Adrenal gland (tissue), 12 donors: Measurements from ENCODE around the gene SLC6A3. TPM values are rescaled to one million over a fixed set of nuclear protein-coding genes. Genes with fewer than 3 reads are reported as not detected.

Experiments
- DNase-seq, 7 donors: peaks; one replicate each; pipeline ENCODE4 v3.0.0-alpha.2; 2019 to 2020
- H3K27ac ChIP-seq, 5 donors: fragments of 200-600 bp; sonication (generic) in 4 of 5; 1 replicate in 3 of 5; 2 replicates in 2 of 5; pipeline versions ENCODE4 v1.5.1 to v1.8.0; 2016 to 2020; ENCODE audit warnings: mild to moderate bottlenecking in 1 of 5
- H3K27me3 ChIP-seq: fragments of 200-600 bp; 2 replicates; pipeline ENCODE4 v1.8.0; 2021
- H3K36me3 ChIP-seq, 2 donors: fragments of 200-600 bp; replicated peaks in 1 of 2; 1 replicate in 1 of 2; 2 replicates in 1 of 2; pipeline versions ENCODE4 v1.5.1 to v1.8.0; 2018 to 2022
- H3K4me1 ChIP-seq, 2 donors: fragments of 200-600 bp; replicated peaks in 1 of 2; 1 replicate in 1 of 2; 2 replicates in 1 of 2; pipeline versions ENCODE4 v1.5.1 to v1.8.0; 2018 to 2021
- H3K4me3 ChIP-seq, 4 donors: fragments of 200-600 bp; sonication (generic) in 3 of 4; one replicate each; pipeline ENCODE4 v1.5.1; 2016 to 2018
- H3K9me3 ChIP-seq, 3 donors: fragments of 200-600 bp; sonication (generic) in 1 of 3; replicated peaks in 1 of 3; 1 replicate in 2 of 3; 2 replicates in 1 of 3; pipeline versions ENCODE4 v1.5.1 to v1.8.0; 2016 to 2021
- CTCF ChIP-seq, 6 experiments: fragments of 450-650 bp in 4 of 6; fragments of 200-600 bp in 2 of 6; sonication (generic) in 1 of 6; IDR thresholded peaks; 1 replicate in 5 of 6; 2 replicates in 1 of 6; pipeline versions ENCODE4 v1.5.1 to v1.8.0; 2016 to 2021; ENCODE audit warnings: antibody characterized with exemption in 6 of 6, mild to moderate bottlenecking in 2 of 6, moderate library complexity in 1 of 6
- POLR2A ChIP-seq, 2 donors: fragments of 450-650 bp; IDR thresholded peaks; one replicate each; pipeline ENCODE4 v1.6.1; 2017; ENCODE audit warnings: antibody characterized with exemption in 2 of 2, mild to moderate bottlenecking in 2 of 2, moderate library complexity in 1 of 2
- WGBS, 4 donors: extraction: QIAGEN DNeasy Blood & Tissue Kit in 2 of 4; methylation state at CpG; one replicate each; pipeline versions ENCODE4 v1.1.5 to v1.1.7; 2013 to 2017; 5-methylcytosine and 5-hydroxymethylcytosine counted together
- intact Hi-C, 2 donors: fragments of 100-400 bp; cut with DNase I; formaldehyde crosslinking; loops; one replicate each; pipeline versions ENCODE4 v1.14.1 to v1.15.0; 2022 to 2023
- polyA plus RNA-seq, 3 donors: library from polyadenylated mRNA; stranded (reverse); fragments of 200-250 nt in 2 of 3; fragments of 350-450 nt in 1 of 3; fragmentation: Illumina TruSeq in 1 of 3; extraction: RNeasy Lipid Tissue Mini Kit (QIAGEN cat#74804) in 1 of 3; gene quantifications; one replicate each; pipeline ENCODE4 v1.2.3, GENCODE V29; 2013 to 2014
- total RNA-seq, 9 donors: library from RNA; depleted of rRNA in 4 of 9; stranded (reverse); fragments of >200 nt in 4 of 9; fragments of 120-200 nt in 1 of 9; fragmentation: NEBNext Ultra II Directional in 1 of 9; extraction: Animal tissue kit (Norgen Biotek cat#: 25700) in 1 of 9; gene quantifications; one replicate each; pipeline versions ENCODE4 v1.1.0 to v1.2.4, GENCODE V29; 2013 to 2023
- donor health status: healthy with polysubstance abuse.
- donor health status: Bipolar disorder and iron deficiency.
- donor health status: DM: yes; HTN: yes; CAD: no.
- donor health status: DM: no; HTN: no; CAD: no.
- donor health status: DM: no; HTN: no; CAD: no.
- donor health status: DM: yes; HTN: yes; CAD: no.

The SLC6A3 gene
- total and polyA plus RNA-seq, 12 donors, result 0.10 TPM; not detected in 11

GRCh38 chr5:1420211-1421195, 24.7 kb downstream of the SLC6A3 start:
- Histone ChIP-seq H3K27ac (no peak overlapping the region), H3K4me1 (no peaks in the 10 kb centered on the region), H3K27me3 (no peaks in the 10 kb centered on the region), H3K9me3 (no peaks in the 10 kb centered on the region), H3K36me3 (no peaks in the 10 kb centered on the region), H3K4me3 (no peak overlapping the region)
- no peak for DNase-seq
- WGBS, 4 donors, result 58 to 67% (median 63%) methylated on average over 12 to 23 of the region's 23 CpGs
- TF ChIP-seq CTCF (IDR thresholded peaks at IDR 0.05) (no peak), POLR2A (IDR thresholded peaks at IDR 0.05) (no peak)
- intact Hi-C loops, result no loop called here

GRCh38 chr5:1419476-1420210, 25.6 kb downstream of the SLC6A3 start:
- TF ChIP-seq CTCF (IDR thresholded peaks at IDR 0.05) (no peak), POLR2A (IDR thresholded peaks at IDR 0.05) (no peak)
- Histone ChIP-seq H3K4me3 (no peak overlapping the region), H3K4me1 (no peaks in the 10 kb centered on the region), H3K36me3 (no peaks in the 10 kb centered on the region), H3K27me3 (no peaks in the 10 kb centered on the region), H3K27ac (no peak overlapping the region), H3K9me3 (no peaks in the 10 kb centered on the region)
- intact Hi-C loops, result no loop called here
- DNase-seq, result no peak
- 65 to 76% (median 73%) methylated on average over 11 of the region's 11 CpGs for WGBS, 4 donors

- H3K4me1 ChIP-seq, result no peaks in the 10 kb centered on the region
- TF ChIP-seq POLR2A (IDR thresholded peaks at IDR 0.05) (no peak), CTCF (IDR thresholded peaks at IDR 0.05) (no peak)
- H3K4me3 ChIP-seq, result no peak overlapping the region
- no peaks in the 10 kb centered on the region for H3K27me3 ChIP-seq
- no peaks in the 10 kb centered on the region for H3K36me3 ChIP-seq
- intact Hi-C loops, result no loop called here
- no peak for DNase-seq
- no peak overlapping the region for H3K27ac ChIP-seq
- H3K9me3 ChIP-seq, result no peaks in the 10 kb centered on the region
Observed at GRCh38 chr5:1418921-1419280, 26.3 kb downstream of the SLC6A3 start.

GRCh38 chr5:1418238-1418920, 26.9 kb downstream of the SLC6A3 start:
- Histone ChIP-seq H3K27me3 (no peaks in the 10 kb centered on the region), H3K27ac (no peak overlapping the region), H3K4me1 (no peaks in the 10 kb centered on the region), H3K36me3 (no peaks in the 10 kb centered on the region), H3K4me3 (no peak overlapping the region), H3K9me3 (no peaks in the 10 kb centered on the region)
- no peak for DNase-seq
- TF ChIP-seq POLR2A (IDR thresholded peaks at IDR 0.05) (no peak), CTCF (IDR thresholded peaks at IDR 0.05) (no peak)
- 78 to 85% (median 83%) methylated on average over 2 of the region's 2 CpGs for WGBS, 4 donors
- intact Hi-C loops, result no loop called here
